SH-SY5Y (cell line): ENCODE measurements around the gene RARG.

ENCODE experiments used
- GATA2 ChIP-seq: IDR thresholded peaks from 2 replicates; pipeline ENCODE4 v1.6.1; 2011; ENCODE audit warnings: mild to moderate bottlenecking, low read depth, low read length
- GATA3 ChIP-seq: IDR thresholded peaks from 2 replicates; pipeline ENCODE4 v1.6.1; 2011; ENCODE audit warnings: low read depth, mild to moderate bottlenecking, low read length, moderate library complexity

RARG gene

GRCh38 chr12:53211476-53212381, 20.3 kb downstream of the RARG start:
- TF ChIP-seq GATA3, result no peak
- TF ChIP-seq GATA2, result no peak

- TF ChIP-seq GATA2 (no peak), GATA3 (no peak)
Observed at GRCh38 chr12:53210843-53211242, 21.2 kb downstream of the RARG start.

- TF ChIP-seq GATA3 (no peak), GATA2 (no peak)
Observed at GRCh38 chr12:53208877-53209463, 23.0 kb downstream of the RARG start.

GRCh38 chr12:53208435-53208834, 23.6 kb downstream of the RARG start:
- TF ChIP-seq GATA2 (no peak), GATA3 (no peak)

GRCh38 chr12:53207042-53207441, 25.0 kb downstream of the RARG start, which contains the start of gene ITGB7:
TSS of gene ITGB7 (minus strand) at chr12:53207251. CDS start at chr12:53200443, 6,808 bp downstream.
- no peak for TF ChIP-seq GATA2
- no peak for TF ChIP-seq GATA3

- no peak for TF ChIP-seq GATA2
- TF ChIP-seq GATA3, result no peak
Observed at GRCh38 chr12:53205747-53206419, 26.1 kb downstream of the RARG start.

GRCh38 chr12:53204351-53204750, 27.7 kb downstream of the RARG start:
- TF ChIP-seq GATA2 (no peak), GATA3 (no peak)

GRCh38 chr12:53201639-53202038, 30.4 kb downstream of the RARG start:
- TF ChIP-seq GATA3 (no peak), GATA2 (no peak)

- TF ChIP-seq GATA2 (no peak), GATA3 (no peak)
Observed at GRCh38 chr12:53201177-53201541, 30.9 kb downstream of the RARG start.

DNA sequence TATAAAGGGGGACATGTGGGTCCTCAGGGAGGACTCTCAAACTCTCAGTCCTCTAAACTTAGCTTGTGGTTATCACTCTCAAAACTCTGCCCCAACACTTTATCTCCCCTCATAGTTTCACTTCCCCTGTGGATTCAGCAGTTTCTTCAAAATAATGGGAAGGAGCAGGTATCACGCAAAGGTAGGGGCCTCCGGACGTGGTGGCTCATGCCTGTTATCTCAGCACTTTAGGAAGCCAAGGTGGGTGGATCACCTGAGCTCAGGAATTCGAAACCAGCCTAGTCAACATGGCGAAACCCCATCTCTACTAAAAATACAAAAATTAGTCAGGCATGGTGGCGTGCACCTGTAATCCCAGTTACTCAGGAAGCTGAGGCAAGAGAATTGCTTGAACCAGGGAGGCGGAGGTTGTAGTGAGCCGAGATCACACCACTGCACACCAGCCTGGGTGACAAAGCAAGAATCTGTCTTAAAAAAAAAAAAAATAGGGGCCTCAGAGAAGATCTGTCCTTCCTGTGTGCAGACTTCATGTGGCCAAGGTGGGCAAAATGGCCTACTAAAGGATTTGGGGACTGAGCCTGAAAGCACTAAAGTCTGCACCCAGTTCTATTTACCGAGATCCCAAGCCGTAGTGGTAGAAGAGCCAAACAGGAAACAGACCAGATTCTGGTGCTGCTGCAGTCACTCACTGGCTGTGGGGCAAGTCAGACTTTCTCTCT, 31.4 kb downstream of the RARG start:
- TF ChIP-seq GATA2, result no peak
- TF ChIP-seq GATA3, result no peak

DNA sequence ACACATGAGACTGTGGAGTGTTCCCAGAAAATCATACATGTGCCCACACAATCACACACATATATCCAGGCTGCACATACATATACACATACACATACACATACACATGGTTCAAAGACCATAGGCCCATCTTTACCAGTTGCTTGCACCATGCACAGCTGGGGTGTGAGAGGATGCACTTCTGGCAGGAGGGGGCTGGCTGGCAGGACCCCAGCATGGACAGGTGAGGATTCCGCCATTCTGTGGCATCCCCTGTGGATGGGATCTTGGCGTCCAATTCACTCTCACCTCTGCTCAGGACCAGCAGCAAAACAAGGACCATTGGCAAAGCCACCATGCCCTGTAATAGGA, 31.9 kb downstream of the RARG start:
- no peak for TF ChIP-seq GATA2
- no peak for TF ChIP-seq GATA3

DNA sequence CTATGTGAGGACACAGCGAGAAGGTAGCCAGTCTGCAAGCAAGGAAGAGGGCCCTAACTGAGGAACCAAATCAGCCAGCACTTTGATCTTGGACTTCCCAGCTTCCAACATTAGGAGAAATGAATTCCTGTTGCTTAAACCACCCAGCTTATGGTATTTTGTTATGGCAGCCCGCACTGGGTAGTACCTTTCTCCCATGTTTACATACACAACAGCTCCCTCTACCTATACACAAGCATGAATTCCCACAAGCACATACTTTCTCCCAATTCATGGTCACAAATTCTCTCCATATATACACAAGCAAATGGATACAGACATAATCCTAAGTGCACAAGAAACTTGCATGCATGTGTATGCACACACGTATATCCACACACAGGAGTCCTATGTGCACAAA, 32.3 kb downstream of the RARG start:
- TF ChIP-seq GATA2, result no peak
- no peak for TF ChIP-seq GATA3

DNA sequence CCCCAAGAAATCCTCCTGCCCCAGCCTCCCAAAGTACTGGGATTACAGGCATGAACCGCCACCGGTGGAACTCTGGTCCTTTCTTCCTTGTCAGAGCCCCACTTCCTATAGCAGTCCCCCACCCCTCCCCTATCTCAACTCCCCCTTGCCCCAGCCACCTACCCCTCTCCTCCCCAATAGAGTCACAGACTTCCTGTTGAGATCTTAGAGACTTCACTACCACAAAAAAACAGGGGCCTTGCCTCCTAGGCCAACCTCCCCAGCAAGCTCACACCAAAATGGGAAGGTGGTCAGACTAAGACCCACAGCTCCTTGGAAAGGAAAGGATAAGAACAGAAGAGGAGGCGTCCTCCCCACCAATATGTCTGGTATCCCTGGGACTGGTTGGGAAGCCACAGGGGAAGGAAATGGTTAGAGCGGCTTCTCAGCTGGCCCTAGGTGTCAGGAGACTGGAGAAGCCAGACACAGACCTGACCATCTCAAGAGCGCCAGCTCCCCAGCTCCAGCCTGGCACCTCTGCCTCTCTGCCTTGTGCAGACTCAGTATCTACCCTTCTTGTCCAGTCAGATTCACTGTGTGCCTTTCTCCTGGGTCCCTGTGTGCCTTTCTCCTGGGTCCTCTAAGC, 33.4 kb downstream of the RARG start:
- no peak for TF ChIP-seq GATA3
- TF ChIP-seq GATA2, result no peak

GRCh38 chr12:53197011-53197640, 34.9 kb downstream of the RARG start:
- TF ChIP-seq GATA2, result no peak
